SIG-M5 treated with dmso at 0.1 percent for 504 hours (cell line): ENCODE results near the gene EFCAB8.
"Not testable (repeated sequence)": the region's sequence is repeated elsewhere in the genome, so short reads cannot be mapped to it uniquely, and the experiment has no call there.

Experiments
- DNase-seq: peaks from one replicate; lab custom pipeline; 2025; ENCODE audit not compliant: unreplicated experiment; lab: John Stamatoyannopoulos, UW

EFCAB8 gene

GRCh38 chr20:32885185-32885584, 26.5 kb downstream of the EFCAB8 start:
- no peak for DNase-seq

- no peak for DNase-seq
Observed at GRCh38 chr20:32885952-32886351, 27.2 kb downstream of the EFCAB8 start.

- DNase-seq: no peak
Observed at GRCh38 chr20:32886652-32887051, 27.9 kb downstream of the EFCAB8 start.

GRCh38 chr20:32887492-32887891, 28.8 kb downstream of the EFCAB8 start:
- no peak for DNase-seq

- no peak for DNase-seq
Observed at GRCh38 chr20:32888636-32889035, 29.9 kb downstream of the EFCAB8 start.

- DNase-seq: no peak
Observed at GRCh38 chr20:32889281-32889680, 30.6 kb downstream of the EFCAB8 start.

GRCh38 chr20:32891491-32891890, 32.8 kb downstream of the EFCAB8 start:
- no peak for DNase-seq

- DNase-seq: no peak
Observed at GRCh38 chr20:32891926-32892660, 33.4 kb downstream of the EFCAB8 start.

GRCh38 chr20:32893263-32894025, 34.7 kb downstream of the EFCAB8 start:
- no peak for DNase-seq

GRCh38 chr20:32894026-32894483, 35.3 kb downstream of the EFCAB8 start:
- peak; percentile 11 for DNase-seq

- peak; percentile 19 for DNase-seq
Observed at GRCh38 chr20:32894711-32895355, 36.1 kb downstream of the EFCAB8 start.

- DNase-seq: no peak
Observed at GRCh38 chr20:32896521-32897280, 38.0 kb downstream of the EFCAB8 start.

GRCh38 chr20:32898729-32899128, 40.0 kb downstream of the EFCAB8 start:
- DNase-seq: no peak

GRCh38 chr20:32902456-32903420, 44.0 kb downstream of the EFCAB8 start:
- DNase-seq: peak; percentile 63

- no peak for DNase-seq
Observed at GRCh38 chr20:32903666-32904175, 45.0 kb downstream of the EFCAB8 start.

- not testable (repeated sequence) for DNase-seq
Observed at GRCh38 chr20:32904678-32905077, 46.0 kb downstream of the EFCAB8 start.

- DNase-seq: no peak
Observed at GRCh38 chr20:32906200-32906599, 47.5 kb downstream of the EFCAB8 start.

- DNase-seq: no peak
Observed at GRCh38 chr20:32906871-32907495, 48.3 kb downstream of the EFCAB8 start.

GRCh38 chr20:32907886-32908285, 49.2 kb downstream of the EFCAB8 start:
- DNase-seq: no peak
